Measurements from ENCODE around the gene CCDC102A. TPM values are rescaled to one million over a fixed set of nuclear protein-coding genes. Genes with fewer than 3 reads are reported as not detected.
A peak's percentile ranks its signal among the peaks of the same experiment; 100 is the strongest.

The CCDC102A gene
- polyA plus RNA-seq, 3 donors, result not detected

DNA sequence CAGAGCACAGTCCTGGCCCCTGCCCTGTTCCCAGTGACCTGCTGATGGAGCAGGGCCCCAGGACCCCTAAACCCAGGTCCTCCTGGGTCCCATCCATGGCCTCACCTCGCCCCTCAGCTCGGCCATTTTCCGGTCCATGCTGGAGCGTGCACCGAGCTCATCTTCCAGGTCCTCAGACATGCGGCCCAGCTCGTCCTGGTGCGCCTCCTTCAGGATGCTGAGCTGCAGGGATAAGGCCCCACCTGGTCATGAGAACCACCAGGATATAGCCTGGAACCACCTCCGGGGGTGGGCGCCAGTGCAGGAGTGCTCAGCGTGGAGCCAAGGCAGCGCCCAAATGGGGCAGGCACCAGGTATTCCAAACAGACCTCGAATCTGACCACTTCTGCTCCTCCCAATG is 17.9 kb downstream of the CCDC102A start:
- peaks cover 9% of the 10 kb centered on the region for H3K4me1 Mint-ChIP-seq
- TF ChIP-seq, protein P1, sequence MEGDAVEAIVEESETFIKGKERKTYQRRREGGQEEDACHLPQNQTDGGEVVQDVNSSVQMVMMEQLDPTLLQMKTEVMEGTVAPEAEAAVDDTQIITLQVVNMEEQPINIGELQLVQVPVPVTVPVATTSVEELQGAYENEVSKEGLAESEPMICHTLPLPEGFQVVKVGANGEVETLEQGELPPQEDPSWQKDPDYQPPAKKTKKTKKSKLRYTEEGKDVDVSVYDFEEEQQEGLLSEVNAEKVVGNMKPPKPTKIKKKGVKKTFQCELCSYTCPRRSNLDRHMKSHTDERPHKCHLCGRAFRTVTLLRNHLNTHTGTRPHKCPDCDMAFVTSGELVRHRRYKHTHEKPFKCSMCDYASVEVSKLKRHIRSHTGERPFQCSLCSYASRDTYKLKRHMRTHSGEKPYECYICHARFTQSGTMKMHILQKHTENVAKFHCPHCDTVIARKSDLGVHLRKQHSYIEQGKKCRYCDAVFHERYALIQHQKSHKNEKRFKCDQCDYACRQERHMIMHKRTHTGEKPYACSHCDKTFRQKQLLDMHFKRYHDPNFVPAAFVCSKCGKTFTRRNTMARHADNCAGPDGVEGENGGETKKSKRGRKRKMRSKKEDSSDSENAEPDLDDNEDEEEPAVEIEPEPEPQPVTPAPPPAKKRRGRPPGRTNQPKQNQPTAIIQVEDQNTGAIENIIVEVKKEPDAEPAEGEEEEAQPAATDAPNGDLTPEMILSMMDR (IDR thresholded peaks at IDR 0.05), result no peak
- no peak overlapping the region for H3K4me3 Mint-ChIP-seq
- Histone ChIP-seq H3K27ac (ENCODE audit: low read depth in 1 of 2, low read length in 2 of 2) (no peak overlapping the region), H3K4me1 (ENCODE audit: control insufficient read depth in 1 of 2, insufficient read depth in 2 of 2, low read length in 2 of 2) (no peaks in the 10 kb centered on the region), H3K79me2 (ENCODE audit: insufficient read depth, low read length) (no peaks in the 10 kb centered on the region), H3K27me3 (ENCODE audit: control insufficient read depth in 2 of 2, insufficient read depth in 2 of 2, low read length in 2 of 2) (peaks cover 0 to 4% of the 10 kb centered on the region in 2 donors), H3K4me3 (replicated peaks in 1 of 3; ENCODE audit: low read depth in 2 of 3, low read length in 3 of 3) (no peak overlapping the region), H2AFZ (ENCODE audit: insufficient read depth, low read depth, low read length, poor library complexity, severe bottlenecking) (no peak overlapping the region), H4K20me1 (ENCODE audit: insufficient read depth, low read length) (no peaks in the 10 kb centered on the region), H3K36me3 (replicated peaks in 1 of 2; ENCODE audit: control insufficient read depth in 1 of 2, insufficient read depth in 2 of 2, low read length in 2 of 2) (no peaks in the 10 kb centered on the region), H3K9me3 (replicated peaks in 1 of 2; ENCODE audit: control insufficient read depth in 1 of 2, insufficient read depth in 1 of 2, low read length in 2 of 2) (no peaks in the 10 kb centered on the region), H3K4me2 (replicated peaks; ENCODE audit: extremely low read depth, low read length, poor library complexity, severe bottlenecking) (no peak overlapping the region), H3K9ac (ENCODE audit: insufficient read depth, low read length, poor library complexity, severe bottlenecking) (no peak overlapping the region)
- no peaks in the 10 kb centered on the region for H3K36me3 Mint-ChIP-seq
- no peak for DNase-seq
- intact Hi-C loops (cut with micrococcal nuclease), result loop anchor here in 1 of 2 donors (5.0 kb wide), 1 partner anchor 216 kb away; no protein-coding TSS in a partner anchor
- peaks cover 20 to 25% (median 22%) of the 10 kb centered on the region in 3 donors for H3K27me3 Mint-ChIP-seq (ENCODE audit: low read depth in 3 of 3)
- H3K27ac Mint-ChIP-seq, result peak overlapping the region in 1 of 7 donors; percentile 59
- 95% methylated on average over 12 of the region's 13 CpGs for WGBS (ENCODE audit: insufficient coverage)
- H3K9me3 Mint-ChIP-seq, result peaks cover 0 to 3% (median 0%) of the 10 kb centered on the region in 7 donors

GRCh38 chr16:57517397-57518367 is 18.7 kb downstream of the CCDC102A start:
- Mint-ChIP-seq H3K9me3 (peaks cover 0 to 3% (median 0%) of the 10 kb centered on the region in 7 donors), H3K27ac (no peak overlapping the region), H3K4me1 (peaks cover 2% of the 10 kb centered on the region), H3K4me3 (no peak overlapping the region), H3K36me3 (no peaks in the 10 kb centered on the region), H3K27me3 (ENCODE audit: low read depth in 3 of 3) (peaks cover 14 to 21% (median 20%) of the 10 kb centered on the region in 3 donors)
- Histone ChIP-seq H3K4me3 (replicated peaks in 1 of 3; ENCODE audit: low read depth in 2 of 3, low read length in 3 of 3) (no peak overlapping the region), H3K27ac (ENCODE audit: low read depth in 1 of 2, low read length in 2 of 2) (no peak overlapping the region), H3K36me3 (replicated peaks in 1 of 2; ENCODE audit: control insufficient read depth in 1 of 2, insufficient read depth in 2 of 2, low read length in 2 of 2) (no peaks in the 10 kb centered on the region), H3K9me3 (replicated peaks in 1 of 2; ENCODE audit: control insufficient read depth in 1 of 2, insufficient read depth in 1 of 2, low read length in 2 of 2) (no peaks in the 10 kb centered on the region), H3K4me1 (ENCODE audit: control insufficient read depth in 1 of 2, insufficient read depth in 2 of 2, low read length in 2 of 2) (no peaks in the 10 kb centered on the region), H3K9ac (ENCODE audit: insufficient read depth, low read length, poor library complexity, severe bottlenecking) (no peak overlapping the region), H3K4me2 (replicated peaks; ENCODE audit: extremely low read depth, low read length, poor library complexity, severe bottlenecking) (no peak overlapping the region), H3K79me2 (ENCODE audit: insufficient read depth, low read length) (no peaks in the 10 kb centered on the region), H3K27me3 (ENCODE audit: control insufficient read depth in 2 of 2, insufficient read depth in 2 of 2, low read length in 2 of 2) (peaks cover 0 to 4% of the 10 kb centered on the region in 2 donors), H2AFZ (ENCODE audit: insufficient read depth, low read depth, low read length, poor library complexity, severe bottlenecking) (no peak overlapping the region), H4K20me1 (ENCODE audit: insufficient read depth, low read length) (no peaks in the 10 kb centered on the region)
- TF ChIP-seq, protein P1 (IDR thresholded peaks at IDR 0.05), result no peak
- WGBS (ENCODE audit: insufficient coverage), result 97% methylated on average over 26 of the region's 31 CpGs
- intact Hi-C loops (cut with micrococcal nuclease), result loop anchor here in 1 of 2 donors (5.0 kb wide), 1 partner anchor 215 kb away; no protein-coding TSS in a partner anchor
- DNase-seq, result no peak
